Lower leg skin (tissue), 3 donors: ENCODE data around the gene ASPDH.

Experiments
- POLR2A ChIP-seq, 2 donors: fragments of 450-650 bp; IDR thresholded peaks; one replicate each; pipeline ENCODE4 v1.6.1; 2016 to 2017; ENCODE audit warnings: antibody characterized with exemption in 2 of 2, mild to moderate bottlenecking in 1 of 2, moderate library complexity in 1 of 2
- TF ChIP-seq, protein P1 (sequence below), 3 donors: fragments of 450-650 bp; IDR thresholded peaks; one replicate each; pipeline ENCODE4 v1.5.1; 2016; ENCODE audit warnings: antibody characterized with exemption in 3 of 3, mild to moderate bottlenecking in 3 of 3, moderate library complexity in 2 of 3

- TF ChIP-seq, protein P1, sequence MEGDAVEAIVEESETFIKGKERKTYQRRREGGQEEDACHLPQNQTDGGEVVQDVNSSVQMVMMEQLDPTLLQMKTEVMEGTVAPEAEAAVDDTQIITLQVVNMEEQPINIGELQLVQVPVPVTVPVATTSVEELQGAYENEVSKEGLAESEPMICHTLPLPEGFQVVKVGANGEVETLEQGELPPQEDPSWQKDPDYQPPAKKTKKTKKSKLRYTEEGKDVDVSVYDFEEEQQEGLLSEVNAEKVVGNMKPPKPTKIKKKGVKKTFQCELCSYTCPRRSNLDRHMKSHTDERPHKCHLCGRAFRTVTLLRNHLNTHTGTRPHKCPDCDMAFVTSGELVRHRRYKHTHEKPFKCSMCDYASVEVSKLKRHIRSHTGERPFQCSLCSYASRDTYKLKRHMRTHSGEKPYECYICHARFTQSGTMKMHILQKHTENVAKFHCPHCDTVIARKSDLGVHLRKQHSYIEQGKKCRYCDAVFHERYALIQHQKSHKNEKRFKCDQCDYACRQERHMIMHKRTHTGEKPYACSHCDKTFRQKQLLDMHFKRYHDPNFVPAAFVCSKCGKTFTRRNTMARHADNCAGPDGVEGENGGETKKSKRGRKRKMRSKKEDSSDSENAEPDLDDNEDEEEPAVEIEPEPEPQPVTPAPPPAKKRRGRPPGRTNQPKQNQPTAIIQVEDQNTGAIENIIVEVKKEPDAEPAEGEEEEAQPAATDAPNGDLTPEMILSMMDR (IDR thresholded peaks at IDR 0.05), result no peak
- TF ChIP-seq POLR2A (IDR thresholded peaks at IDR 0.05), result no peak
These were observed 41.3 kb upstream of the ASPDH start for GRCh38 chr19:50555033-50555432.
